SU-DHL-6 (cell line): Measurements from ENCODE around the gene BCO2.

ENCODE experiments used
- CTCF ChIP-seq: fragments of 200-600 bp; sonication (generic); IDR thresholded peaks from one replicate; pipeline ENCODE4 v1.5.1; 2017; ENCODE audit warnings: antibody characterized with exemption, mild to moderate bottlenecking, low read length, moderate library complexity; ENCODE audit not compliant: insufficient read depth, poor library complexity, severe bottlenecking
- EZH2phosphoT487 ChIP-seq: fragments of 200-600 bp; sonication (generic), shearing (Covaris generic); conservative IDR thresholded peaks from 2 replicates; pipeline ENCODE4 v1.6.1; 2018; ENCODE audit warnings: mild to moderate bottlenecking, antibody characterized with exemption, low read length, moderate library complexity, mixed read lengths

DNA sequence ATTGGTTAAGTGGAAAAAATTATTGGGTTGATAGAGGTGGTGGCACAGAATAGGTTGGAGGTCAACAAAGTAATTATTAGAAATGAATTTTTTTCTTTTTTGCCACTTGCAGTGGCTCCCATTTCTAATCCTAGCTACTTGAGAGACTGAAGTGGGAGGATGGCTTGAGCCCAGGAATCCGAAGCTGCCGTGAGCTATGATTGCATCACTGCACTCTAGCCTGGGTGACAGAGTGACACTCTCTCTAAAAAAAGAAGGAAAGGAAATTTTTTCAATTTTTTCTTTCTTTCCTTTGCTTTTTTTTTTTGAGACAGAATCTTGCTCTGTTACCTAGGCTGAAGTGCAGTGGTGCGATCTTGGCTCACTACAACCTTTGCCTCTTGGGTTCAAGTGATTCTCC lies 2.2 kb upstream of the BCO2 start:
- TF ChIP-seq CTCF (no peak), EZH2phosphoT487 (no peak)
